Measurements from ENCODE around the gene SLCO4A1. TPM values are rescaled to one million over a fixed set of nuclear protein-coding genes. Genes with fewer than 3 reads are reported as not detected.

Gene SLCO4A1
- total and polyA plus RNA-seq, 9 of the 15 experiments (the other 6 are each of a cell fraction or from before 2014, with no cell fraction given), result 1.6 to 21.9 (median 12.8) TPM

GRCh38 chr20:62707276-62707920, 65.1 kb downstream of the SLCO4A1 start:
- no peak overlapping the region for H3K4me3 ChIP-seq
- POLR2A ChIA-PET, result interaction anchor here (0.7 kb wide), 1 partner anchor 9 kb away, joined by 3 read pairs; no protein-coding TSS in a partner anchor
- CTCF ChIA-PET (ENCODE audit: low intra/inter-chr PET ratio), result no interaction called here
- no peak overlapping the region for H3K9ac ChIP-seq (ENCODE audit: insufficient read depth in 1 of 2, low read depth in 2 of 2, low read length in 2 of 2)
- intact Hi-C loops (cut with micrococcal nuclease), result no loop called here
- WGBS (ENCODE audit: insufficient coverage, low coverage, missing lambda C conversion rate), result 16% methylated on average over 12 of the region's 16 CpGs
- H4K20me1 ChIP-seq (replicated peaks; ENCODE audit: control insufficient read depth, insufficient read depth, low read length), result peaks cover 10% of the 10 kb centered on the region; the same call in 1 of the 2 replicates
- ATAC-seq (no peak), FAIRE-seq (no peak), DNase-seq (ENCODE audit: extremely low read depth in 1 of 4, low spot score in 3 of 4) (no peak)
- H3K4me1 ChIP-seq (replicated peaks in 1 of 2; ENCODE audit: control insufficient read depth in 2 of 2, insufficient read depth in 2 of 2, low read length in 2 of 2), result peaks cover 14 to 55% of the 10 kb centered on the region in 2 experiments
- no peak overlapping the region for H2AFZ ChIP-seq (ENCODE audit: low read depth, low read length)
- H3K4me2 ChIP-seq (ENCODE audit: insufficient read depth, low read length), result no peak overlapping the region
- no peak overlapping the region for H3K27ac ChIP-seq (ENCODE audit: extremely low read depth, low read depth, low read length)
- no peaks in the 10 kb centered on the region for H3K9me1 ChIP-seq (ENCODE audit: control insufficient read depth, insufficient read depth, low read length)
- in situ Hi-C loops (cut with MboI), result no loop called here
- TF ChIP-seq U2AF2 (optimal IDR thresholded peaks at IDR 0.05; ENCODE audit: low read depth, low read length), result no peak
- no peak for TF ChIP-seq BACH1 (tag; IDR thresholded peaks at IDR 0.05)
- no peak for TF ChIP-seq MTF1 (CRISPR knock-in tag; IDR thresholded peaks at IDR 0.05; ENCODE audit: borderline replicate concordance)
- TF ChIP-seq MIER1 (IDR thresholded peaks at IDR 0.05; ENCODE audit: low read depth), result no peak
- no peak for TF ChIP-seq ZNF785 (CRISPR knock-in tag; IDR thresholded peaks at IDR 0.05)
- H3K36me3 ChIP-seq (ENCODE audit: control insufficient read depth, insufficient read depth, low read length), result no peaks in the 10 kb centered on the region
- H3K27me3 ChIP-seq (ENCODE audit: control insufficient read depth in 2 of 2, insufficient read depth in 2 of 2, low read length in 2 of 2), result peaks cover 45 to 77% of the 10 kb centered on the region in 2 experiments
- H3K79me2 ChIP-seq (ENCODE audit: control insufficient read depth, insufficient read depth, low read length), result no peaks in the 10 kb centered on the region
- H3K9me3 ChIP-seq (replicated peaks; ENCODE audit: control insufficient read depth, insufficient read depth, low read depth, low read length), result no peaks in the 10 kb centered on the region
- BruUV-seq (replicated peaks), result no TSS peak

Data from K562 (cell line).